Esophagus squamous epithelium (tissue), 4 donors: Measurements from ENCODE around the gene C8B.

ENCODE experiments used
- CTCF ChIP-seq, 6 experiments: fragments of 450-650 bp in 4 of 6; fragments of 200-600 bp in 2 of 6; sonication (generic) in 2 of 6; IDR thresholded peaks; one replicate each; pipeline ENCODE4 v1.5.1; 2016 to 2019; ENCODE audit warnings: antibody characterized with exemption in 6 of 6, mild to moderate bottlenecking in 4 of 6, moderate library complexity in 4 of 6
- POLR2A ChIP-seq, 4 donors: fragments of 450-650 bp; IDR thresholded peaks; one replicate each; pipeline ENCODE4 v1.6.1; 2017; ENCODE audit warnings: antibody characterized with exemption in 4 of 4, mild to moderate bottlenecking in 4 of 4, moderate library complexity in 3 of 4

GRCh38 chr1:56925193-56925592 is 40.6 kb downstream of the C8B start:
- TF ChIP-seq CTCF (IDR thresholded peaks at IDR 0.05) (no peak), POLR2A (IDR thresholded peaks at IDR 0.05) (no peak)
